KMS-11 (cell line): ENCODE measurements around the gene TTC17.

Experiments
- H2AFZ ChIP-seq: fragments of 200-600 bp; sonication (generic); 2 replicates; pipeline ENCODE4 v1.6.1; 2016; ENCODE audit warnings: antibody characterized with exemption, mixed run types, low read depth
- H3K27ac ChIP-seq: fragments of 200-600 bp; sonication (generic); 2 replicates; pipeline ENCODE4 v1.6.1; 2016; ENCODE audit warnings: mild to moderate bottlenecking, mixed run types
- H3K27me3 ChIP-seq: fragments of 200-600 bp; sonication (generic); 2 replicates; pipeline ENCODE4 v1.6.1; 2017; ENCODE audit warnings: mild to moderate bottlenecking, low read depth, mixed run types, moderate library complexity; ENCODE audit not compliant: insufficient read depth
- H3K36me3 ChIP-seq: fragments of 200-600 bp; sonication (generic); 2 replicates; pipeline ENCODE4 v1.6.1; 2017; ENCODE audit warnings: mild to moderate bottlenecking, mixed run types; ENCODE audit not compliant: insufficient read depth
- H3K4me1 ChIP-seq: fragments of 200-600 bp; sonication (generic); 2 replicates; pipeline ENCODE4 v1.6.1; 2016; ENCODE audit warnings: mild to moderate bottlenecking, low read depth, mixed run types; ENCODE audit not compliant: poor library complexity, severe bottlenecking
- H3K4me2 ChIP-seq: fragments of 200-600 bp; sonication (generic); 2 replicates; pipeline ENCODE4 v1.7.0; 2016; ENCODE audit warnings: mild to moderate bottlenecking, mixed run types
- H3K4me3 ChIP-seq: fragments of 200-600 bp; sonication (generic); IDR thresholded peaks from 2 replicates; pipeline ENCODE4 v1.6.1; 2017; ENCODE audit warnings: low read depth, low read length, mixed read lengths; ENCODE audit not compliant: insufficient read depth
- H3K79me2 ChIP-seq: fragments of 200-600 bp; sonication (generic); 2 replicates; pipeline ENCODE4 v1.6.1; 2016; ENCODE audit warnings: low read depth, mixed run types; ENCODE audit not compliant: insufficient read depth
- H3K9ac ChIP-seq: fragments of 200-600 bp; sonication (generic); 2 replicates; pipeline ENCODE4 v1.6.1; 2016; ENCODE audit warnings: mild to moderate bottlenecking, mixed run types
- H4K20me1 ChIP-seq: fragments of 200-600 bp; sonication (generic); 2 replicates; pipeline ENCODE4 v1.6.1; 2016; ENCODE audit warnings: mild to moderate bottlenecking, mixed run types; ENCODE audit not compliant: insufficient read depth
- CTCF ChIP-seq: fragments of 200-600 bp; sonication (generic); conservative IDR thresholded peaks from 2 replicates; pipeline ENCODE4 v1.6.1; 2017; ENCODE audit warnings: low read depth, mild to moderate bottlenecking, antibody characterized with exemption, low read length, moderate library complexity, mixed read lengths

The TTC17 gene

DNA sequence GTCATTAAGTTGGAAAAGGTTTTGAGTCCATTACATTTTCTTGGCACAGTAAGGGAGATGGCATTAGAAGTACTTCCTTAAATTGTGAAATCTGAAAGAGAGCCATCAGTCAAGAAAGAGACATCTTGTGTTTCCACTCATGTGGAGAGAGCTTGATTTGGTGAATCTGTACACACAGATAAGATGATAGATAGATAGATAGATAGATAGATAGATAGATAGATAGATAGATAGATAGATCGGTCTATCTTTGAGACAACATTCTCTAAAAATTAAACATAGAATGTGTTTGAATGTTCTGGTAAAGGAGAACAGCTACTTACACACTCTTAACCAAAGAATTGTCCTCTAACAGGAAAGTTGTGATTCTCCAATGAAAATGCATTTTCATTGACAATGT, 76.2 kb downstream of the TTC17 start:
- no peak for TF ChIP-seq CTCF
- H3K9ac ChIP-seq: no peak overlapping the region
- no peak overlapping the region for H2AFZ ChIP-seq
- no peak overlapping the region for H3K4me3 ChIP-seq
- no peaks in the 10 kb centered on the region for H3K36me3 ChIP-seq
- H3K4me1 ChIP-seq: no peaks in the 10 kb centered on the region
- no peaks in the 10 kb centered on the region for H3K79me2 ChIP-seq
- no peaks in the 10 kb centered on the region for H4K20me1 ChIP-seq
- no peak overlapping the region for H3K4me2 ChIP-seq
- H3K27ac ChIP-seq: no peak overlapping the region
- no peaks in the 10 kb centered on the region for H3K27me3 ChIP-seq

- Histone ChIP-seq H3K4me1 (no peaks in the 10 kb centered on the region), H2AFZ (no peak overlapping the region), H3K9ac (no peak overlapping the region), H3K36me3 (no peaks in the 10 kb centered on the region), H3K79me2 (no peaks in the 10 kb centered on the region), H3K4me3 (no peak overlapping the region), H3K27ac (no peak overlapping the region), H3K4me2 (no peak overlapping the region), H3K27me3 (no peaks in the 10 kb centered on the region), H4K20me1 (no peaks in the 10 kb centered on the region)
- no peak for TF ChIP-seq CTCF
Measured at GRCh38 chr11:43440486-43440885, 81.8 kb downstream of the TTC17 start.

DNA sequence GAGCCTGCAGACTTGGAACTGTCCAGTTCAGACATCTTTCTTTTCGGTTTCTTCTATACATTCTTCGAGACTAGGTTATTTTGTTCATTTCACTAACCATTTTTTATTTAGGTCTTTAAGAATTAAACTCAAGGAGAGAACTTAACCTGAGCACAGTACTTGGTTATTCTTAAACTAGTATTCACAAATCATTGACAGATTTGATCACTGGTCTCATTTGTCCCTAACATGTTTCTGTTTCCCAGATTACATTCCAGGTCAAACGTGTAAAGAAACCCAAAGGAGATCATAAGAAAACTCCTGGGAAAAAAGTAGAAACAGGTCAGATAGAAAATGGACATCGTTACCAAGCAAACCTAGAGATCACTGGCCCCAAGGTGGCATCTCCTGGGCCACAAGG, 85.1 kb downstream of the TTC17 start:
- H3K4me3 ChIP-seq: no peak overlapping the region
- no peak overlapping the region for H3K4me2 ChIP-seq
- no peak overlapping the region for H3K9ac ChIP-seq
- no peaks in the 10 kb centered on the region for H4K20me1 ChIP-seq
- no peaks in the 10 kb centered on the region for H3K36me3 ChIP-seq
- no peaks in the 10 kb centered on the region for H3K27me3 ChIP-seq
- H2AFZ ChIP-seq: no peak overlapping the region
- no peaks in the 10 kb centered on the region for H3K4me1 ChIP-seq
- no peak overlapping the region for H3K27ac ChIP-seq
- H3K79me2 ChIP-seq: no peaks in the 10 kb centered on the region
- TF ChIP-seq CTCF: no peak

DNA sequence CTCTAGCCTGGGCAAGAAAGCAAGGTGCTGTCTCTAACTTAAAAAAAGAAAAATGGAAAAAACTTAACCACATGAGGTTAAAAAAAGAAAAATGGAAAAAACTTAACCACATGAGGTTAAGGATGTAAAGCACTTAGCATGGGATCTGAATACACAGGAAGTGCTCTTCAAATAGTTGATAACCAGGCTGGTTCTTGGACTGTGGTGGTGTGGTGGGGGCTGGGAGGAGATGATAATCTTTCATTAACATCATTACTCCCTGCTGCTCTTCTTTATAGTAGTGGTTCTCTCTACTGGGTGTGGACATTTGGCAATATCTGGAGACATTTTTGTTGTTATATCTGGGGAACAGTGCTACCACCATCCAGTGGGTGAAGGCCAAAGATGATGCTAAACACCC, 88.4 kb downstream of the TTC17 start:
- H3K4me3 ChIP-seq: no peak overlapping the region
- H4K20me1 ChIP-seq: no peaks in the 10 kb centered on the region
- no peaks in the 10 kb centered on the region for H3K27me3 ChIP-seq
- no peak overlapping the region for H2AFZ ChIP-seq
- no peak for TF ChIP-seq CTCF
- no peak overlapping the region for H3K4me2 ChIP-seq
- H3K9ac ChIP-seq: no peak overlapping the region
- no peak overlapping the region for H3K27ac ChIP-seq
- H3K79me2 ChIP-seq: no peaks in the 10 kb centered on the region
- no peaks in the 10 kb centered on the region; the same call in 1 of the 2 replicates for H3K36me3 ChIP-seq
- no peaks in the 10 kb centered on the region for H3K4me1 ChIP-seq

DNA sequence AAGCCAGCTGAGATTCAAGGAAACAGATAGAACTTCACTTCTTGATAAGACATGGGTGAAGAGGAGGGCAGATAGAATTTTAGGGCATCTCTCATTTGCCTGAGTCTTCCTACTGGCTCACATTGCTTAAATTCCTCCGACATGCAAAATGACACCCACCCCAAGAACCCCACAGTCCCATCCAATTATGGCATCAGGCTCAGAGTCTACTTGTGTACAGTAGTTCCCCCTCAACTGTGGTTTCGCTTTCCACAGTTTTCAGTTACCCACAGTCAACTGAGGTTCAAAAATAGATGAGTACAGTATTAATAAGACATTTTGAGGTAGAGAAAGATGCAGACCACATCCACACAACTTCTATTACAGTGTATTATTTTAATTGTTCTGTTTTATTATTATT, 99.8 kb downstream of the TTC17 start:
- no peak overlapping the region for H3K4me2 ChIP-seq
- no peak overlapping the region for H2AFZ ChIP-seq
- H3K79me2 ChIP-seq: no peaks in the 10 kb centered on the region
- no peak for TF ChIP-seq CTCF
- H3K4me3 ChIP-seq: no peak overlapping the region
- no peaks in the 10 kb centered on the region for H3K36me3 ChIP-seq
- H3K9ac ChIP-seq: no peak overlapping the region
- no peaks in the 10 kb centered on the region for H3K27me3 ChIP-seq
- H3K4me1 ChIP-seq: no peaks in the 10 kb centered on the region
- no peak overlapping the region for H3K27ac ChIP-seq
- H4K20me1 ChIP-seq: no peaks in the 10 kb centered on the region; the same call in 1 of the 2 replicates
